HG02885 (cell line): ENCODE data around the gene CSNK2A1.

Experiments used
- ATAC-seq: cut with Tn5 transposase; IDR thresholded peaks from one replicate; pipeline ENCODE4 v1.9.1; 2021; ENCODE audit warnings: mild to moderate bottlenecking; ENCODE audit not compliant: unreplicated experiment, poor library complexity

The CSNK2A1 gene

GRCh38 chr20:568097-568652 is 24.6 kb upstream of the CSNK2A1 start:
- ATAC-seq: no peak

GRCh38 chr20:564192-564591 is 20.6 kb upstream of the CSNK2A1 start:
- ATAC-seq: no peak

GRCh38 chr20:563187-563586 is 19.6 kb upstream of the CSNK2A1 start:
- no peak for ATAC-seq

GRCh38 chr20:562232-562897 is 18.8 kb upstream of the CSNK2A1 start:
- ATAC-seq: no peak

GRCh38 chr20:561437-562231 is 18.0 kb upstream of the CSNK2A1 start:
- no peak for ATAC-seq

- no peak for ATAC-seq
Measured at GRCh38 chr20:560680-561079, 17.1 kb upstream of the CSNK2A1 start.

GRCh38 chr20:558117-558516 is 14.5 kb upstream of the CSNK2A1 start:
- no peak for ATAC-seq

- no peak for ATAC-seq
Measured at GRCh38 chr20:556984-557383, 13.4 kb upstream of the CSNK2A1 start.

GRCh38 chr20:555976-556385 is 12.4 kb upstream of the CSNK2A1 start:
- ATAC-seq: no peak

GRCh38 chr20:550611-551010 is 7.0 kb upstream of the CSNK2A1 start:
- ATAC-seq: no peak

- no peak for ATAC-seq
Measured at GRCh38 chr20:549722-550496, 6.3 kb upstream of the CSNK2A1 start.

- ATAC-seq: no peak
Measured at GRCh38 chr20:548906-549305, 5.3 kb upstream of the CSNK2A1 start.

GRCh38 chr20:547394-547793 is 3.8 kb upstream of the CSNK2A1 start:
- no peak for ATAC-seq

GRCh38 chr20:546353-546752 is 2.8 kb upstream of the CSNK2A1 start:
- no peak for ATAC-seq

GRCh38 chr20:544153-544725 is 649 bp upstream of the CSNK2A1 start:
- ATAC-seq: no peak

- ATAC-seq: peak; percentile 20
Measured at GRCh38 chr20:542777-543368, 717 bp downstream of the CSNK2A1 start.

GRCh38 chr20:540391-541201 is 3.0 kb downstream of the CSNK2A1 start:
- no peak for ATAC-seq

GRCh38 chr20:539848-540247 is 3.7 kb downstream of the CSNK2A1 start:
- ATAC-seq: no peak

- ATAC-seq: no peak
Measured at GRCh38 chr20:539191-539590, 4.4 kb downstream of the CSNK2A1 start.
